ENCODE measurements around the gene SCCPDH. TPM values are rescaled to one million over a fixed set of nuclear protein-coding genes. Genes with fewer than 3 reads are reported as not detected.

Gene SCCPDH
- total RNA-seq, 3 donors from 2014 or later: 11.3 to 30.8 (median 23.7) TPM

DNA sequence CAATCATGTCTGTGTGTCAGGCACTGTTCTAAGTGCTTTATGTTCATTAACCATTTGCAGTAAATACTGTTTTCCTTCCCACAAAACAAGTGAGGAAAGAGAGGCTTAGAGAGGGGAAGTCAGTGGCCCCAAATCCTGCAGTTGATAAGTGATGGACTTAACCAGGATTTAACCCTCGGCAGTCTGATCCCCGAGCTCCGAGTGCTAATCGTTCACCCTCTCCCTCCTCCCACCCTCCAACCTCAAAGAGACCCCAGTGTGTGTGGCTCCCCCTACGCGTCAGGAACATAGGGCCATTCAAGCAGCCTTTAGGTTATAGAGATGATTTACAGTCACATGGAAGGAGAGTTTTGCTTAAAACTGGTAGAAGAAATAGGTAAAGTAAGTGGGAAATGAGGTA lies 47.2 kb downstream of the SCCPDH start:
- no peaks in the 10 kb centered on the region for H3K36me3 ChIP-seq
- no peaks in the 10 kb centered on the region for H3K9me3 ChIP-seq
- DNase-seq (ENCODE audit: low spot score in 2 of 2): no peak
- no peaks in the 10 kb centered on the region for H3K4me1 ChIP-seq
- H3K27ac ChIP-seq: no peak overlapping the region
- intact Hi-C loops (cut with DNase I; ENCODE audit: low total_unique reads): no loop called here
- TF ChIP-seq, protein P1, sequence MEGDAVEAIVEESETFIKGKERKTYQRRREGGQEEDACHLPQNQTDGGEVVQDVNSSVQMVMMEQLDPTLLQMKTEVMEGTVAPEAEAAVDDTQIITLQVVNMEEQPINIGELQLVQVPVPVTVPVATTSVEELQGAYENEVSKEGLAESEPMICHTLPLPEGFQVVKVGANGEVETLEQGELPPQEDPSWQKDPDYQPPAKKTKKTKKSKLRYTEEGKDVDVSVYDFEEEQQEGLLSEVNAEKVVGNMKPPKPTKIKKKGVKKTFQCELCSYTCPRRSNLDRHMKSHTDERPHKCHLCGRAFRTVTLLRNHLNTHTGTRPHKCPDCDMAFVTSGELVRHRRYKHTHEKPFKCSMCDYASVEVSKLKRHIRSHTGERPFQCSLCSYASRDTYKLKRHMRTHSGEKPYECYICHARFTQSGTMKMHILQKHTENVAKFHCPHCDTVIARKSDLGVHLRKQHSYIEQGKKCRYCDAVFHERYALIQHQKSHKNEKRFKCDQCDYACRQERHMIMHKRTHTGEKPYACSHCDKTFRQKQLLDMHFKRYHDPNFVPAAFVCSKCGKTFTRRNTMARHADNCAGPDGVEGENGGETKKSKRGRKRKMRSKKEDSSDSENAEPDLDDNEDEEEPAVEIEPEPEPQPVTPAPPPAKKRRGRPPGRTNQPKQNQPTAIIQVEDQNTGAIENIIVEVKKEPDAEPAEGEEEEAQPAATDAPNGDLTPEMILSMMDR (IDR thresholded peaks at IDR 0.05): no peak
- TF ChIP-seq POLR2A (IDR thresholded peaks at IDR 0.05) (no peak), POLR2AphosphoS5 (IDR thresholded peaks at IDR 0.05) (no peak)
- no peaks in the 10 kb centered on the region for H3K27me3 ChIP-seq
- no peak overlapping the region for H3K4me3 ChIP-seq

GRCh38 chr1:246772686-246773085 lies 48.5 kb downstream of the SCCPDH start:
- Histone ChIP-seq H3K9me3 (no peaks in the 10 kb centered on the region), H3K36me3 (no peaks in the 10 kb centered on the region), H3K27me3 (no peaks in the 10 kb centered on the region), H3K4me3 (no peak overlapping the region), H3K4me1 (no peaks in the 10 kb centered on the region), H3K27ac (no peak overlapping the region)
- TF ChIP-seq, protein P1 (IDR thresholded peaks at IDR 0.05): no peak
- TF ChIP-seq POLR2AphosphoS5 (IDR thresholded peaks at IDR 0.05) (no peak), POLR2A (IDR thresholded peaks at IDR 0.05) (no peak)
- intact Hi-C loops (cut with DNase I; ENCODE audit: low total_unique reads): no loop called here
- DNase-seq (ENCODE audit: low spot score in 2 of 2): no peak

DNA sequence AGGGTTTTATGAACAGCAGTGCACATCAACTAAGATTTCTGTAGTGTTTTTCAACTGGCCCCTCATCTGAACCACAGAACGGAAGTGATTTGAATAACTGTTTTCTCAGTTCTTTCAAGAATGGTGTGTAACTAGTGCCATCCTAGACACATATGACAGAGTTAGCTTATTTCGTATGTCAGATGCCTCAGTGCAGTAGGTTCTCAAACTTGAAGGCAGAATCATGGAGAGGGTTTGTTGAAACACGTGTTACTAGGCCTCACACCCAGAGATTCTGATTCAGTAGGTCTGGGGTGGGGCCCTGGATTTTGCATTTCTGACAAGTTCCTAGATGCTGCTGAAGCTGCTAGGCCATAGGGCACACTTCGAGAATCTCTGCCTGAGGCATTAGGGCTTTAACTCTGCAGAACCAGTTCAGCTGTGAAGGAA lies 49.0 kb downstream of the SCCPDH start:
- Histone ChIP-seq H3K9me3 (no peaks in the 10 kb centered on the region), H3K36me3 (no peaks in the 10 kb centered on the region), H3K4me3 (no peak overlapping the region), H3K27ac (no peak overlapping the region), H3K27me3 (no peaks in the 10 kb centered on the region), H3K4me1 (no peaks in the 10 kb centered on the region)
- intact Hi-C loops (cut with DNase I; ENCODE audit: low total_unique reads): no loop called here
- no peak for DNase-seq (ENCODE audit: low spot score in 2 of 2)
- TF ChIP-seq, protein P1 (IDR thresholded peaks at IDR 0.05): no peak
- no peak for TF ChIP-seq POLR2AphosphoS5 (IDR thresholded peaks at IDR 0.05)
- no peak for TF ChIP-seq POLR2A (IDR thresholded peaks at IDR 0.05)

DNA sequence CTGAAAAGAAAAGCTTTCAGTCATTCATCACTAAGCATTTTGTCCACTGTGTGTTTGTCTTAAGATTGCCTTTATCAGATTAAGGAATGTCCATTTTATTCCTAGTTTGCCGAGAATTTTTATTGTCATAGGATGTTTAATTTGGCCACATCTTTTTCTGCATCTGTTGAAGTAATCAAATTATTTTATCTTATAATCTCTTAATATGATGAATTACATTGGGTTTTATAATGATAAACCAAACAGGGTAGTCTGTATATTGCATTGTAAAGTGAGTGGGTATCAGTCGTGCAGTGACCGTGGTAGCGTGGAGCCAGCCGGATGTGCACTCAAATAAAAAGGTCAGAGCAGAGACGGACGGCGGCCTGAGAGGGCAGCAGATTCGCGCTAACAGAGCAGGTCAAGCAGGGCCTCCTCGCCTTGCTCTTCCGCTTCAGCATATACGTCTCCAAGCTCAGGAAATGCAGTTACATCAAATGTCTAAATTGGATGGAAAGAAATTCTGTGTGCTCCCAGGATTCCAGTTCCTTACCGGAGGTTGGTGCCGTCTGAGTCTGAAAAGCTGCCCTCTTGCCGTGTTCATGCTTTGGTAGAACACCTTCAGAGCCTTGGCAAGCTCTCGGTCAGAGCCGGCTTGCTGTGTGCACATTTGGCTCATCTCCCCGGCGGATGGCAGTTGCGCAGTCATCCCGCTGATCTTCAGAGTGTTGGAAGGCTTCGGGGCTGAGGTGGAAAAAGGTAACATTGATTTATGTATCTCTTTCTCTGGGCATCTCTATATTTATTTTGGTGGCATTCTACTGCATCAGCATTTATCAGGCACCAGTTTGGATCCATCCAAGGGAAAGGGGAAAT lies 51.5 kb downstream of the SCCPDH start:
- intact Hi-C loops (cut with DNase I; ENCODE audit: low total_unique reads): no loop called here
- no peaks in the 10 kb centered on the region for H3K27me3 ChIP-seq

DNA sequence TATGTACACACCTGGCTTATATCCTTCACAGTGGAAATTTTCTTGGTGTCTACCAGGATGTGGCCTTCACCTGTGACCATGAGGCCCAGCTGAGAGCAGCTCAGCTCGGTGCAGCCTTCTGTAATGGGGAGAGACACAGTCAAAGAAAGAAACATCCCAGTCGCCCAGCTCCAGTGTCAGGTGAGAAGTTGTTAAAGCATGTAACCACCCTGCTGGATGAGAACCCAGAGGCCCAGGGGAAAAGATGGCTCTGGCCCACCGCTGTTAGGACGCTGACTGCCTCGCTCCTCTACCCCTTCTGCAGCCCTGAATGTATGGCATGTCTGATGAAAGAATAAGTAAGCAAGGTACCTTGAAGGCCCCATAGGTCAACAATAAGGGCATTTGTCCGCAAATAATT lies 52.7 kb downstream of the SCCPDH start:
- TF ChIP-seq POLR2AphosphoS5 (IDR thresholded peaks at IDR 0.05) (no peak), POLR2A (IDR thresholded peaks at IDR 0.05) (no peak)
- TF ChIP-seq, protein P1 (IDR thresholded peaks at IDR 0.05): no peak
- Histone ChIP-seq H3K27ac (no peak overlapping the region), H3K9me3 (no peaks in the 10 kb centered on the region), H3K27me3 (no peaks in the 10 kb centered on the region), H3K4me3 (no peak overlapping the region), H3K4me1 (no peaks in the 10 kb centered on the region), H3K36me3 (no peaks in the 10 kb centered on the region)
- intact Hi-C loops (cut with DNase I; ENCODE audit: low total_unique reads): no loop called here
- DNase-seq (ENCODE audit: low spot score in 2 of 2): no peak

More for the DNA sequence above, 51.5 kb downstream of the SCCPDH start:
- H3K4me3 ChIP-seq: no peak overlapping the region
- no peaks in the 10 kb centered on the region for H3K4me1 ChIP-seq
- no peak for DNase-seq (ENCODE audit: low spot score in 2 of 2)
- no peak overlapping the region for H3K27ac ChIP-seq
- no peaks in the 10 kb centered on the region for H3K36me3 ChIP-seq
- H3K9me3 ChIP-seq: no peaks in the 10 kb centered on the region
- TF ChIP-seq, protein P1 (IDR thresholded peaks at IDR 0.05): no peak
- no peak for TF ChIP-seq POLR2AphosphoS5 (IDR thresholded peaks at IDR 0.05)
- no peak for TF ChIP-seq POLR2A (IDR thresholded peaks at IDR 0.05)
